Measurements from ENCODE around the gene CYP4F12.
"Not testable (repeated sequence)": the region's sequence is repeated elsewhere in the genome, so short reads cannot be mapped to it uniquely, and the experiment has no call there.

The CYP4F12 gene

GRCh38 chr19:15675560-15675959 is 2.7 kb downstream of the CYP4F12 start:
- no peak for DNase-seq (ENCODE audit: low read depth)
- no peak overlapping the region for H3K4me3 ChIP-seq (ENCODE audit: low read length)
- TF ChIP-seq CTCF (IDR thresholded peaks at IDR 0.05; ENCODE audit: insufficient read depth, low read depth, low read length, missing control alignments): no peak

GRCh38 chr19:15679089-15679488 is 6.2 kb downstream of the CYP4F12 start:
- H3K4me3 ChIP-seq (ENCODE audit: low read length): no peak overlapping the region
- no peak for TF ChIP-seq CTCF (IDR thresholded peaks at IDR 0.05; ENCODE audit: insufficient read depth, low read depth, low read length, missing control alignments)

GRCh38 chr19:15679865-15680264 is 7.0 kb downstream of the CYP4F12 start:
- H3K4me3 ChIP-seq (ENCODE audit: low read length); DNase-seq (ENCODE audit: low read depth): not testable (repeated sequence)

More at GRCh38 chr19:15679089-15679488, 6.2 kb downstream of the CYP4F12 start:
- DNase-seq (ENCODE audit: low read depth): no peak

- no peak for TF ChIP-seq CTCF (IDR thresholded peaks at IDR 0.05; ENCODE audit: insufficient read depth, low read depth, low read length, missing control alignments)
- no peak for DNase-seq (ENCODE audit: low read depth)
- no peak overlapping the region for H3K4me3 ChIP-seq (ENCODE audit: low read length)
These were observed 7.8 kb downstream of the CYP4F12 start for GRCh38 chr19:15680478-15681322.

GRCh38 chr19:15683411-15683810 is 10.5 kb downstream of the CYP4F12 start:
- DNase-seq (ENCODE audit: low read depth): no peak
- TF ChIP-seq CTCF (IDR thresholded peaks at IDR 0.05; ENCODE audit: insufficient read depth, low read depth, low read length, missing control alignments): no peak
- H3K4me3 ChIP-seq (ENCODE audit: low read length): no peak overlapping the region

- no peak for TF ChIP-seq CTCF (IDR thresholded peaks at IDR 0.05; ENCODE audit: insufficient read depth, low read depth, low read length, missing control alignments)
- no peak for DNase-seq (ENCODE audit: low read depth)
- H3K4me3 ChIP-seq (ENCODE audit: low read length): no peak overlapping the region
These were observed 11.9 kb downstream of the CYP4F12 start for GRCh38 chr19:15684828-15685227.

- no peak overlapping the region for H3K4me3 ChIP-seq (ENCODE audit: low read length)
- DNase-seq (ENCODE audit: low read depth): no peak
- TF ChIP-seq CTCF (IDR thresholded peaks at IDR 0.05; ENCODE audit: insufficient read depth, low read depth, low read length, missing control alignments): no peak
These were observed 23.8 kb downstream of the CYP4F12 start for GRCh38 chr19:15696654-15697194.
